Activated CD4-positive, alpha-beta T cell treated with anti-CD3 and anti-CD28 coated beads, Interleukin-2, Interleukin-4, amounts not matched to agents 100 ng/mL and 50 ng/mL, durations not matched to agents 16 hours and 8 hours (primary cell): ENCODE results near the gene ARHGAP21.
A peak's percentile ranks its signal among the peaks of the same experiment; 100 is the strongest.

Source experiments
- DNase-seq: peaks from one replicate; pipeline ENCODE4 v3.0.0-alpha.2; 2020; ENCODE audit warnings: low spot score

ARHGAP21 gene

DNA sequence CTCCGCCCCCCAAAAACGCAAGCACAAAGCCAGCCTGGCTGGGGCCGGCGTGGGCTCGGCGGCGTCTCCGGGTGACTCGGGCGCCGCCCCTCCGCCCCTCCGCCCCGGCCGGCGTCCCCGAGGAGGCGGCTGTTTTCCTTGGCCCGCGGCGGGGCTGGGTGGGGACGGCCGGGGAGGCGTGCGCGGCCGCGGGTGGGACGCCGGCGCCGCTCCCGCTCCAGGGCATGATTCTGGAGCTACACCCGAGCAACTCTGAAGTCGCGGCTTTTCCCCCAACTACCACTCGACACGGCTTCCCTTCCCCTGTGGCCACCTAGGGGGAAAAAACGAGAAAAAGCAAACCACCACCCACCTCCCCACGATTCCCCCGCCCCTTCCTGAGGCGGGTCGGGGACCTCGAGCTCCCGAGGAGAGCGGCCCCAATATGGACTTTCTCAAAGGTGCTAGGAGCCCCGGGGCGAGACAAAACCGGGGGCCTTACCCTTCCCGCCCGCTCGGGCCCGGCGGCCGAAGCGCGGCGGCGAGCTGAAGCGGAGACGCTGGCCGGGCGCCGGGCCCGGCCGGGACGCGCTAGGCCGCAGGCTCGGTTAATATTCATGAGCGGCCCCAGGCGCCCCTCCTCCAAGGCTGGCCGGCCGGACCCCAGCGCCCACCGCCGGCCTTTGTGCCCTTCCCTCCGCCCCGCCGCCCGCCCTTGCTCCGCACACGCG, 856 bp downstream of the ARHGAP21 start:
- peak; percentile 58 for DNase-seq

DNA sequence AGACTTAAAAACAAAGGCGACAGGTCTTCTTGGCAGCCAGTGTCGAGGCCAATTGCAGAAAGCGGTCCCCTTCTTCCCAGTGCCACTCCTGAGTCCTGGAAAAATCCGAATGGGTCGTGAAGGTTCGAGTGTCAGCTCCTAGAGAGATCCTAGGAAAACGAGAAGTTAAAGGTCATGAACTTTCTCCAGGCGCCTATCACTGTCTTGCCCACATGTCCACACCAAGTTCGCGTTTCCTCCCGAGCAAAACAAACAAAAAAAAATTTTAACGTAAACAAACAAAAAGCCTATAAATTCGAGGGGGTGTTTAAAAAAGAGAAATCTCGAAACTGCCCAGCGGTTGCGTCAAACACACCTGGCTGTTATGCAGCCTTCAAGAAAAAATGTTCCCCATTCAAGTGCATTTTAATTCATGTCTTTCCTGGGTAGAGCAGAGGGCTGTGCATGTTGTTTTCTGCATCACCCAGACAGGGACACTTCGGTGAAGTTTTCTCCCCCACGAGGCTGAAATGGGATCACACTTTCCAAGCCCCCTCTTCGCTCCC, 1.5 kb downstream of the ARHGAP21 start:
- no peak for DNase-seq

DNA sequence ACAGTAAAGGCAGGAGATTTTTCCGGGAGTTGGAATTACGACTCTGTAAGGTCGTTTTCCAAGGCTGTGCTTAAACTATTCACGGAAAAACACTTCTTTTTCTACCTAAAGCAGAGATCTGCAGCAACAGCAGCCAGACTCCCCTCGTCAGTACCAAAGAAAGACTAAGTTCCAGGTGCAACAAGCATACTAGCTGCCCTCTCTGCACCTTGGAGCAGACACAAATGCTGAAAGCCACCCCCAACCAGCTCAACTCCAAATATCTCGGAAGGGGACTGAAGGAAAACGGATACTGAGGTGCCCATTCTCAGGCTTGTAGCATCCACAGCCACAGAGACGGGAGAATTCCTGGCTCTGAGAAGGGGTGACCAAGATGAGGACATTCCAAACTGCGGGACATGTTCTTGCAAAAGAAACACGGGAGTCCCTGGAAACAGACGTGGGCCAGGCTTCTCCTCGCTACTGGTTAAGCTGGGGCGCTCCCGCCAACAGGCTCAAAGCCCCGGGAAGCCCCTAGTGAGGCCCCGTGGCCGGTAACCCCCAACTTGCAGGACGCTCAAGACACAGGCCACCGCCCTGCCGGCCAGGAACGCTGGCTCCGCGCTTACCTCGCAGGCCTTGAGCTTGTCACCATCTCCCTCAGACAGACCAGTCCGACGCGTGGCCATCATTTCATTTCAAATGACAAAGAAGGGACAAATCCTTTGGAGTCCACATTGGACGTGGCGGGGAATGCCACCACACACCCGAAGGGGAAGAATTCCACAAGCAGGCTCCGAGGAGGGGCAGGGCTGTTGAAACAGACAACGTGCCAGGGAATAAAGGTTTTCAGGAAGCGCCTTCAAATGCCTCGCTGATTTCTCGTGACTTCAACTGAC, 2.2 kb downstream of the ARHGAP21 start:
- no peak for DNase-seq

DNA sequence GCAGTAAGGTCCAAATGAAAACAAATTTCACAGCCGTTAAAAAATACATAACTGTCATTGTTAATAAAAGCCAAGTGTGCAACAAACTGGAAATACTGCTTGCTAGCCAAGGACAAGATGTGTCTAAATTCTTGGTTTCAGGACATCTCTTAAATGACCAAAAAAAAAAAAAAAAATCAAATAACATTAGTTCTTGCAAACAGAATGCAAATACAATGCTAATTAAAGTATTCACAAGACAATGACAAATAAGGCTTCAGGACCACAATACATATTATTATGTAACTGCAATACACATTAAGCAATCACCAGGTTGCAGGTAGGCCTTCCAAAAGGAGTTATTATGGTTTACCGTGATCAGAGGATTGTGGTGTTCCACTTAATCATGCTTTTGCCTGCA, 3.6 kb downstream of the ARHGAP21 start:
- DNase-seq = no peak

- no peak for DNase-seq
These were observed 5.4 kb downstream of the ARHGAP21 start for GRCh38 chr10:24718031-24718855.

DNA sequence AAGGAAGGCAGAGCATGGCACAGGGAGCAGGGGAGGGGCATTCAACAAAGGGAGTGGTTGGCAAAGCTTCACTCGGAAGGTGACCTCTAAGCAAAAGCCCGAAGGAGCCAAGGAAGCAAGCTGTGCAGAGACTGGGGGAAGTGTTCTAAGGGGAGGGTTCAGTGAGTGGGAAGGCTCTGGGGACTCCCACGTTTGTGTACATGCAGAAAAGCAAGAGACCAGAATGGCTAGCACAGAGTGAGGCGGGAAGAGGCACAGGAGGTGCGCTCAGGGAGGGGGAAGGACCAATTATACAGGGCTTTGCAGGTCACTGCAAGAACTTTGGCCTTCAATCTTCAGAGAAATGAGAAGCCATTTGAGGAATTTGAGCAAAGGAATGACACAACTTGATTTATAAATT, 7.4 kb downstream of the ARHGAP21 start:
- DNase-seq = no peak

GRCh38 chr10:24715246-24715769, 8.4 kb downstream of the ARHGAP21 start:
- DNase-seq = no peak

- DNase-seq = no peak
These were observed 10.6 kb downstream of the ARHGAP21 start for GRCh38 chr10:24713086-24713485.

DNA sequence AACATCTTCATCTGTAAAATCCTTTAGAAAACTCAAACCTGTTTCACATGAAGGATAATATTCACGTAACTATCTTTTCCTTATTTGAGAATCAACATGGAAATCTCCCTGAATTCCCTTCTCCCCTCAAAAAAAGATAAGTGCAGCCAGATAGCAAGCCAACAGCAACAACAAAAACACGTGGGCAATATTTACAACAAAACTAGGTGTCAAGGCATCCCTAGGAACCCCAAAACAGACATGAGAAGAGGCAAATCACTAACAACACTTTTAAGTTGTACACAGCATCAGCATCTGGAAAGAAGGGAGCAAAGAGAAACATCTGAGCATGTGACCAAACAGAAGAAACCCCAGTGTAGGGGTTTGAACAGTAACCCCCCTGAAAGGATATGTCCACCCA, 12.2 kb downstream of the ARHGAP21 start:
- DNase-seq = no peak

GRCh38 chr10:24708081-24708480, 15.6 kb downstream of the ARHGAP21 start:
- DNase-seq = no peak

- DNase-seq = peak; percentile 33
These were observed 16.2 kb downstream of the ARHGAP21 start for GRCh38 chr10:24707445-24707844.

DNA sequence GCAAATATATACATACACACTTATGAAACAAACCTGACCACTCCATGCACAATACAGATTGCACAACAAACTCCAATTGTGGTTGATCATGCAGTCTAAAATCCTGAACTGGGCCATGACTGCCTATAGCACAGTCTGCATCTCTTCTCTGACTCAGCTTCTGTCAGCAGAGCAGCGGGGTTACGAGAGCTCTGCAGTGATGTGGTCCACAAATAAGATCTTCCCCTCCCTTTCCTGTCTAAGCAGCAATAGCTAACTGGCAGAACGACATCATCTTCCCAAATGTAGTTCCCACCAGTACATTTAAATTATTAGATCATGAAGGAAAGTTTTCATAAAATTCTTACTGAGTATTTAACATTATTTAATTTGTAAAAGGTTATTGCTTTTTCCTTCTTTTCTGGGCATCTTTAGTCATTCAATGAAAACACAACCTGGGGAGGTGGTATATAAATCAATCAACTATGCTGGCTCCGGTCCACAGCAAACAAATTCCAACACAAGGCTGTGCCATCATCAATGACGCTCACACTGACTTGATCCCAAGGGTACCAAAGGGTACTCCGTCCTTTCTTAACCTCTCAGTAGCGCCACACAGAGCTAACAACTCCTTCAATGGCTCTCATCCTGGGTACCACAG, 17.1 kb downstream of the ARHGAP21 start:
- DNase-seq = peak; percentile 65

GRCh38 chr10:24703700-24704099, 20.0 kb downstream of the ARHGAP21 start:
- DNase-seq = no peak

DNA sequence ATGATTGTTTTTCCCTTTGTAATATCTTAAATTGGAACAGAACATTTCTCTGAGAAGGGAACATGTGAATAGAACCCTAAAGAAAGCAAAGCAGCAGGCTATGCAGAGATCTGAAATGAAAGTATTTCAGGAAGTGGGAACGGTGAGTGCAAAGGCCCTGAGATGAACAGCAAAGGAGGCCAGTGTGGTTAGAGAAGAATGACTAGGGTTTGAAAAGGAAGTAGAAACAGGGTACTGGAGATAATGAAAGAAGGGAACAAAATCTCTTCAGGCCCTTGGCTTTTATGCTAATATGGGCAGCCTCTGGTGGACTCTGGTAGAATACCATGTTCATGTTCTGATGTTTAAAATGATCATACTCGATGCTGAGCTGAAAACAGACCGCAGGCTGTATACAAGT, 22.2 kb downstream of the ARHGAP21 start:
- DNase-seq = peak; percentile 68

- no peak for DNase-seq
These were observed 22.7 kb downstream of the ARHGAP21 start for GRCh38 chr10:24700948-24701347.

DNA sequence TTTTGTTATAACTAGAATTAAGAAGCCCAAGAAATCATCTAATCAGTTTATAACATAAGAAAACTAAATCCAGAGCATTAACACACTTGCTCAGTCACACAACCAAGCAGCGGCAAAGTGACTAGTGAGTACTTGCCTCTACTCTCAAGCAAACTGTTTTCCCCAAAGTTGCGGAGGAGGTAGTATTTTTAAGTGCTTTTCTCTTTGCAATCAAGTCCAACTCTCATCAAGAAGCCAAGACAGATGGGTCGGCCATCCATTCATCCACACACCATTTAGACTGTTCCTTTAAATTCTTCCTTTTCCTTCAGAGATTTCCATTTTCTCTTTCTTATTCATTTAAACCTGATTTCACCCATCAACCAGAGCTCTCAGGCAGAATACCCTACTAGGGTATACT, 25.4 kb downstream of the ARHGAP21 start:
- DNase-seq = no peak

GRCh38 chr10:24697080-24697479, 26.6 kb downstream of the ARHGAP21 start:
- no peak for DNase-seq

GRCh38 chr10:24695452-24695851, 28.2 kb downstream of the ARHGAP21 start:
- no peak for DNase-seq

DNA sequence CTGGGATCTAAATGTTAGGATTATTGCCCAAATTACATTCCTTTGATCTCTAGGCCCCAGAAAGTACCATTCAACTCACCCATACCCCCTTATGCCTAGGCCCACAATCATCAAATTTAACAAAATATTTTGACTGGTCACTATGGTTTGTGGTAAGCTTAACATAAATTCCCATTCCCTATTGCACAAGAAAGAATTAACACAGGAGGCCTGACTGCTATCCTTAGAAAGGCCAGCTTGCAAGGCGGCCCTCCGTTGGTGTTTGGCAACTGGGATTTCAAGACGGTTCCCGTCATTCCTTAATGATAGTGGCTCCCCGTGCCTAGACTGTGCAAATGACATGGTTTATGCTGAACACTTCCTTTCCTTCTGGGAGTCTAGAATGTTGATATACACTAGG, 29.6 kb downstream of the ARHGAP21 start:
- no peak for DNase-seq

DNA sequence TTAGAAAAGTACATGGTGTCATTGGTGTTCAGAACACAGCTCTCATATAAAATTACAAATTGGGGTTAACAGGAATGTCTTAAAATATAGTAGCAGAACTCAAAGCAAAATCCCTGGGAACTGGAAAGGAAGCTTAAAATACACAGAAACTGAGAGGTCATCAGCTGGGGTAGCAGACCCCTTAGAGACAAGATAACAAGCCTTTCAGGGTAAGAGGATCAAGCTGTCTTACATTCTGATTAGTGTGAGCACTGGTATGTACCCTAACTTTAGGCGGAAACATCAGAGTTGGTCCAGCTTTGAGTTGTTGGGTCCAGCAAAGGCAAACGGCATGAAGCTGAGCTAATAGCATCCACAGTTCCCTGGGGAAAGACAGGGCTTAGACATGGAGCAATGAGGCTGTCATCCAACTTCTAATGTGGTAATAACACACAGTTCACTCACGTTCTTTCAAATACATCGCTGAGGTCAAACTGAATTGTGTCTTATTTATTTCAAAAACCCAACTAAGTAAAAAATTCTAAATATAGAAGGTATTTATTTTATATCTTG, 32.6 kb downstream of the ARHGAP21 start:
- DNase-seq = no peak

- DNase-seq = no peak
These were observed 37.6 kb downstream of the ARHGAP21 start for GRCh38 chr10:24685958-24686540.
